D341Med (cell line): ENCODE measurements around the gene TRPM2.
A peak's percentile ranks its signal among the peaks of the same experiment; 100 is the strongest.

Experiments used
- DNase-seq: peaks from one replicate; pipeline ENCODE4 v3.0.0; 2012; ENCODE audit warnings: low spot score

The TRPM2 gene

GRCh38 chr21:44445145-44445812 lies 91.9 kb downstream of the TRPM2 start:
- no peak for DNase-seq

DNA sequence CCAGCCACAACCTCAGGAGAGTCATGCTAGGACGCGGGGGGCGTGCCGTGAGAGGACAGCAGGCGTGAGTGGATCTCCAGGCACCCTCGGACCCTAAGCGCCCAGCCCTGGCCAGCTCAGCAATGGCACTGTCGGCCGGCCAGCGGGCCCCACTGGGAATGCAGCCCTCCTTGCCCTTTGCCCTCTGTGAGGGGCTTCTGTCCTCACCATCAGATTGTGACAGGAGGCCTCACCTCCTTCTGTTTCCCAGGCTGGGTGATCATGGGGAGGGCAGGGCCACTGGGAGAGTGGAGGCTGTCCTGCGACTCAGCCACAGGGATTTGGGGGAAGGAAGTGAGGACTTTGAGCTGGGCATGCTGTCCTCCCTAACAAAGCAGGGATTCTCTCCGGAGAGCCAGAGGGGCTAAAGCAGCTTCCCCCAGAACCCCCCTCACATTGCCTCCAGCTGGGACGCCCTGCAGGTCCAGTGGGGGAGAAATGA lies 95.3 kb downstream of the TRPM2 start:
- DNase-seq: no peak

DNA sequence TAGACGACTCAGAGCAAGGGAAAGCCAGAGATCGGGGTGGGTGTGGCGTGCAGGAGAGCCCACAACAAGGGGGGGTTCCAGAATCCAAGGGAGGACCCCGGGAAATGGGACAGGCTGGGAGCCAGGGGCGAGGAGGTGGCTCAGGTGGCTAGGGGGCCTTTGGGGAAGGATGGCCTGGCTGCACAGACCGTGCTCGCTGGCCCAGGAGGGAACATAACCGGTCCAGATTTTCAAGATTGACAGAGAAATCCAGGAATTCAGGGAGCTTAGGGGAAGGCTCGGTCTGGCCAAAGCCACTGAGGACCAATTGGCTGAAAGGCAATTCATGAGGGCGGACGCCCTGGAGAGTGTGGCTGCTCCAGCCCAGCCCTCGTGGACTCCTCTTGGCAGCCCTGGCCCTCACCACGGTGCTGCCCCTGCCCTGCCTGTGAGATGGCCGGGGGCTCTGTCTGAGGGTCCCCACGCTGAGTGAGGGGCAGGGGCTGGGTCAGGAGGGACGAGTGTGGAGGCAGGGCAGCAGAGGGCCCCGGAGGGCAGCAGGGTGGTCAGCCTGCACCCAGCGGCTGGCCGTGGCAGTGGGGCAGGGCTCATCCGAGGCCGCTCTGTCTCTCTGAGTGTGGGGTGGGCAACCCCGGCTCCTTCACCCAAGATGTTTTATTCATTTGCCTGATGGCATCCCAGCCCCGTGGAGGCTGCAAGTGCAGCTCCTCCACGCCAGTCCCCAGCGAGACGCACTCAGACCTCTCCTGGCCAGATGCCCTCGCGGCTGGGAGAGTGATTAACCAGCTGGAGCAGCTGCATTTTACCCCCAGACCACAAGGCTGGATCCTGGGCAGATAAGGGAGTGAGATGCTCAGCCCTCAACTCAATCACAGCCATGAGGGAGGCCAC lies 96.3 kb downstream of the TRPM2 start:
- DNase-seq: no peak

- no peak for DNase-seq
These were observed 97.0 kb downstream of the TRPM2 start for GRCh38 chr21:44450402-44450801.

DNA sequence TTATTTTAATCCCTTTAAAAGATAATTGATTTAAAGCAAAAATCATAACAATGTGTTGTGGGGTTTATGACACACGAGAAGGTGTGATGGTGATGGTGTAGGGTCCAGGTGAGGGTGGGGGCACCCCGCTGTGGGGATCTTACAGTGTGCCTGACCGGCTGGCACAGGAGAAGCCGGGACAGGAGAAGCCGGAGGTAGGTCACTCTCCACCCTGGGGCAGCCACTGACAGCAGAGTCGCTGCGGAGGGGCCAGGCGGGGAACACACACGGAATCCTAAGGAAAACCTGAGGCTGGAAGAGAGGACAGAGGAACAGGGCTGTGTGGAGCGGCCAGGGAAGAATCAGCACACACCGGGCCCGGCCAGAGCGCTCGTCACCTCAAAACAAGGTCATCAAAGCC lies 97.6 kb downstream of the TRPM2 start:
- no peak for DNase-seq

DNA sequence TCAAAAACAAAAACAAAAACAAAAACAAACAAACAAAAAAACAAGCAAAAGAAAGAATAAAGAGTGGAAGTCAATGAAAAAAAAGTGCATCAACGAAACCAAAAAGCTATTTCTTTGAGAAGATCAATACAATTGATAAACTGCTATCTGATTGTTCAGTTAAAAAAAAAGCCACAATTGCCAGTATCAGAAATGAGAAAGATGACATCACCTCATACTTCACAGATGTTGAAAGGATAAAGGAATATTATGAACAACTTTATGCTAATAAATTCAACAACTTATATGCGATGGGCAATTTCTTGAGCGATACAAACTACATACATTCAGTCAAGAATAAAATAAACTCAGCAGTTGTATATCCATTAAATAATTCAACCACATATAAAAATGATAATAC lies 99.7 kb downstream of the TRPM2 start:
- no peak for DNase-seq

DNA sequence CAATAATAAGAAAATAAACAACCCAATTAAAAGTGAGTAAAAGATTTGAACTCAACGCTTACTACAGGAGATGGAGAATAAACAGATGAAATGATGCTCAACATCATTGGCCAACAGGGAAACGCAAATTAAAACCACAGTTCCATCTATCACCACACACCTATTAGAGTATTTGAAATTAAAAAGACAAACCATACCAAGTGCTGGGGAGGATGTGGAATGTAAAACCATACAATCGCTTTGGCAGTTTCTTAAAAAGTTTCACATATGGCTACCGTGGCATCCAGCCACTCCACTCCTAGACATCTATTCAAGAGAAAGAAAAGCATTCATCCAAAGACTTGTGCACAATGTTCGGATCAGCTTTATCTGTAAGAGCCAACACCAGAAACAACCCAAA lies 100.6 kb downstream of the TRPM2 start:
- DNase-seq: no peak

DNA sequence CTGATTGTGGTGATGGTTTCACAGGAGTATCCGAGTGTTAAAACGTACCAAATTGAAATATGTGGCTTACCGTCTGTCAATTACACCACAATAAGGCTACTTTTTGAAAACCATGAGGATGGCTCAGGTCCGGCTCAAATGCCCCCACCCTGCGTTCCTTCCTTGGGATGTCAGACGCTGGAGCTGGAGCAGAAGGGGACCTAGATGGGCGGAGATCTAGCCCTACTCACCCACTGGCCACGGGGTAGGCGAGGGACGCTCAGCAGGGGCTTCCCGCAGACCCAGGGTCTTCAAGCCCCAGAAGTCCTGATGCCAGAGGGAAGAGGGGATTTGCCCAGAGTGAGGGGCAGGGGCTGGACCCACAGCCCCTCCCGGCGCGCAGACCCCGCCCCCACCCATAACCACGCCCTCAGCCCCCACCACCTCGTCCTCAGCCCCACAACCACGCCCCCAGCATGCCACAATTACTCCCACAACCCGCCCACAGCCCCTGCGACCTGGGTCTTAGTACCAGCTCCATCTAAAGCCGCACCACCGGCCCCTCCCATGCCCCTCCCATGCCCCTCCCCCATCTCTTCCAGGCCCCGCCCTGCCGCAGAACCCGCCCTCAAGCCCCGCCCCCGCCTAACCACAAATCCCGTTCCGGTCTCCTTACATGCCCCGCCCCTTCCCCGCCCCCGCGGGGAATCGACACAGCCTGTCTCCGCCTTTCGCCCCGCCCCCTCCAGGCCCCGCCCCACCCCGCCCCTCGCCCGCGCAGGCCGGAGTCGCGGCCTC lies 101.5 kb downstream of the TRPM2 start, which contains the start of gene LRRC3:
TSS of gene LRRC3 (plus strand) at position 764 of the 777 bp plus-strand sequence. CDS start 1,135 bp downstream, outside the sequence.
- DNase-seq: peak; percentile 95

GRCh38 chr21:44455524-44456213 lies 102.2 kb downstream of the TRPM2 start:
- DNase-seq: peak; percentile 72

GRCh38 chr21:44456214-44456914 lies 102.9 kb downstream of the TRPM2 start:
- no peak for DNase-seq

GRCh38 chr21:44456915-44457736 lies 103.7 kb downstream of the TRPM2 start:
- DNase-seq: no peak

DNA sequence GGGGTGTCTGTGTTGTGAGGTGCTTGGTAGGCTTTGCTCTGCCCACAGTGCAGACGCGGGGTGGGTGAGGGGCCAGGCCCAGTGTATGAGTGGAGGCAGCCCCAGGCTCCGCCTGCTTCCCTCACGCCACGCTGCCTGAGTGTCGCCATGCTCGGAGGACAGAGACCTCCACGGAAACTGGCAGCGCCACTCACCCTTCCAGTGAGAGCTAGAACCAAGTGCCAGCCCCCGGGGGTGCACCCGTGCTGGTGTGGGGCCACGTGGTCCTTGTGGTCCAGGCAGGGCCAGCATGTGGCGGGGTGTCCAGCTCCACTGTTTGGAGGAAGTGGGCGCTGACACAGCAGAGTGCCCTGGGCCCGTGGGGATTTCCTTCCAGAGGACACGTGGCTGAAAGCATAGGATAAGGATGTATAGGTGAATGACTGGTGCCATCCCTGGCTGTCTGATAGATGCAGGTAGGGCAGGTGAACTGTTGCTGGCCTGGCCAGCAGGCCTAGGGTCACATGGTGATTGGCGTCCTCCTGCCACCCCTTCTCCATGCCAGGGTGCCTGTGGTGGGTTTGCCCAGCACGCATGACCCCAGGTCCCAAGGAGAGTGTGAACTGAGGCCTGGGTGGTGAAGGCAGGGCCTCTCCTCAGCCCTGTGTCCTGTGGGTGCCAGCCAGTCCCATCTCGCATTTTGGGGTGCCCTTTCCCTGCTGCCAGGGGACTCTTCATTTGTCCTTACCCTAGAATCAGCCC lies 105.7 kb downstream of the TRPM2 start:
- no peak for DNase-seq

- no peak for DNase-seq
These were observed 106.5 kb downstream of the TRPM2 start for GRCh38 chr21:44459712-44460440.

DNA sequence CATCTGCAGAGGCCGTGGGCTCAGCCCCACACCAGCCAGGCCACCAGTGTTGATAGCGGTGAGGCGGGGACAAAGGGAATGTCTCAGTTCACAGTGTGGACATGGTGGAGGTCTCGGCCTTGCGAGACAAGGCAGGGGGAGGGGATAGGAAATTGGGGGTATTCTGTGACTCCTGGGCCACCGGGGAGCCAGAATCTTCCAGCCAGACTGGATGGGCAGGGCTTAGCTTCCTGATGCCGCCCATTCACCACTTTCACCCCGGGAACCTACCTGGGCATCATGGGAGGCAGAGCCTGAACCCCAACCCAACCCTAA lies 107.0 kb downstream of the TRPM2 start:
- no peak for DNase-seq

DNA sequence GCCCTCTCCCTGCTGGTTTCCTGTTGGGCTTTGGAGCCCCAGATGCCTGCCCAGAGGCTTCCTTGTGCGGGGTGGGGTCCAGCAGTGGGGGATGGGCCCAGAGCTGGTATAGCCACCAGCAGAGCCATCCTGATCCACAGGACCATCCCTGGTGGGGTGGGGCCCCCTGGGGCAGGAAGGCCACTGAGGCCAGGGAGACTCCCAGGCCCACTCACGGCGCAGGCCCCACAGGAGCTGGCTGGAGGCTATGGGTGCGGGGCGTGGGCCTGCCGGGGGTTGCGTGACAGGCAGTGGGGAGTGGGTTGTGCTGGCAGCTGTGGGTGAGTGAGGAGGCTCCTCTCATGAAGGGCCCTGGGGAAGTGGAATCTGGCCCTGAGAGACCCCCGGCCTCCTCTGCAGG lies 107.6 kb downstream of the TRPM2 start:
- DNase-seq: no peak

- DNase-seq: no peak
These were observed 108.1 kb downstream of the TRPM2 start for GRCh38 chr21:44461464-44462001.

- DNase-seq: no peak
These were observed 108.8 kb downstream of the TRPM2 start for GRCh38 chr21:44462086-44462833.

- no peak for DNase-seq
These were observed 109.4 kb downstream of the TRPM2 start for GRCh38 chr21:44462834-44463200.
